SK-N-SH treated with all-trans-retinoic acid at 6 μM for 48 hours (cell line): ENCODE data around the gene GUCA2B.

Experiments used
- ATAC-seq: fragments of 200-7000 bp; cut with Tn5 transposase; 3 replicates; pipeline ENCODE4 v1.9.1; 2020; ENCODE audit warnings: mild to moderate bottlenecking, moderate library complexity
- ARNTL ChIP-seq: fragments of 450-650 bp; formaldehyde crosslinking; IDR thresholded peaks from 2 replicates; pipeline ENCODE4 v1.5.0; 2020; ENCODE audit warnings: low read depth, mild to moderate bottlenecking, moderate library complexity, borderline replicate concordance
- BACH2 ChIP-seq: fragments of 250-450 bp; sonication (Bioruptor Pico); IDR thresholded peaks from 2 replicates; pipeline ENCODE4 v1.9.0; 2021; ENCODE audit warnings: mild to moderate bottlenecking, borderline replicate concordance
- CREB5 ChIP-seq: fragments of 250-450 bp; sonication (Bioruptor Pico); IDR thresholded peaks from 2 replicates; pipeline ENCODE4 v1.5.1; 2020; ENCODE audit warnings: low read depth, mild to moderate bottlenecking, moderate library complexity
- CSDC2 ChIP-seq: fragments of 250-450 bp; sonication (Bioruptor Pico); IDR thresholded peaks from 2 replicates; pipeline ENCODE4 v1.5.0; 2020; ENCODE audit warnings: mild to moderate bottlenecking, moderate library complexity
- CSRNP3 ChIP-seq: fragments of 250-450 bp; sonication (Bioruptor Pico); IDR thresholded peaks from 2 replicates; pipeline ENCODE4 v1.5.1; 2021; ENCODE audit warnings: mild to moderate bottlenecking, moderate library complexity
- GLIS3 ChIP-seq: fragments of 250-450 bp; sonication (Bioruptor Pico); IDR thresholded peaks from 2 replicates; pipeline ENCODE4 v1.5.0; 2020; ENCODE audit warnings: mild to moderate bottlenecking, moderate library complexity
- ISL1 ChIP-seq: fragments of 250-450 bp; sonication (Bioruptor Pico); IDR thresholded peaks from 2 replicates; pipeline ENCODE4 v2.1.2; 2022; ENCODE audit warnings: mild to moderate bottlenecking, moderate library complexity
- OSR1 ChIP-seq: fragments of 250-450 bp; sonication (Bioruptor Pico); IDR thresholded peaks from 2 replicates; pipeline ENCODE4 v1.8.0; 2022; ENCODE audit warnings: moderate library complexity, mild to moderate bottlenecking, inconsistent platforms
- RARB ChIP-seq: fragments of 250-450 bp; sonication (Bioruptor Pico); IDR thresholded peaks from 2 replicates; pipeline ENCODE4 v1.8.0; 2021; ENCODE audit warnings: mild to moderate bottlenecking, moderate library complexity
- TCF4 ChIP-seq: fragments of 250-450 bp; sonication (Bioruptor Pico); IDR thresholded peaks from 2 replicates; pipeline ENCODE4 v1.8.0; 2021; ENCODE audit warnings: mild to moderate bottlenecking, moderate library complexity, borderline replicate concordance
- TOX ChIP-seq: fragments of 250-450 bp; sonication (Bioruptor Pico); IDR thresholded peaks from 2 replicates; pipeline ENCODE4 v1.8.0; 2021; ENCODE audit warnings: mild to moderate bottlenecking, moderate library complexity, borderline replicate concordance
- ZC3H10 ChIP-seq: fragments of 250-450 bp; sonication (Bioruptor Pico); IDR thresholded peaks from 2 replicates; pipeline ENCODE4 v1.5.1; 2021; ENCODE audit warnings: mild to moderate bottlenecking, moderate library complexity
- ZFP3 ChIP-seq: fragments of 250-450 bp; sonication (Bioruptor Pico); IDR thresholded peaks from 2 replicates; pipeline ENCODE4 v1.5.0; 2020; ENCODE audit warnings: mild to moderate bottlenecking, moderate library complexity
- ZNF565 ChIP-seq: fragments of 450-650 bp; formaldehyde crosslinking; conservative IDR thresholded peaks from 2 replicates; pipeline ENCODE4 v1.5.0; 2020; ENCODE audit warnings: low read depth, mild to moderate bottlenecking, moderate library complexity
- ZNF70 ChIP-seq: fragments of 450-650 bp; formaldehyde crosslinking; IDR thresholded peaks from 2 replicates; pipeline ENCODE4 v1.5.0; 2020; ENCODE audit warnings: mild to moderate bottlenecking, moderate library complexity
- TF ChIP-seq, protein P1 (sequence below): fragments of 250-450 bp; sonication (Bioruptor Pico); IDR thresholded peaks from 2 replicates; pipeline ENCODE4 v1.5.0; 2020; ENCODE audit warnings: mild to moderate bottlenecking, moderate library complexity
- TF ChIP-seq, protein P2 (sequence below): fragments of 250-450 bp; sonication (Bioruptor Pico); IDR thresholded peaks from 2 replicates; pipeline ENCODE4 v1.8.0; 2020; ENCODE audit warnings: mild to moderate bottlenecking, moderate library complexity, borderline replicate concordance

GUCA2B gene

DNA sequence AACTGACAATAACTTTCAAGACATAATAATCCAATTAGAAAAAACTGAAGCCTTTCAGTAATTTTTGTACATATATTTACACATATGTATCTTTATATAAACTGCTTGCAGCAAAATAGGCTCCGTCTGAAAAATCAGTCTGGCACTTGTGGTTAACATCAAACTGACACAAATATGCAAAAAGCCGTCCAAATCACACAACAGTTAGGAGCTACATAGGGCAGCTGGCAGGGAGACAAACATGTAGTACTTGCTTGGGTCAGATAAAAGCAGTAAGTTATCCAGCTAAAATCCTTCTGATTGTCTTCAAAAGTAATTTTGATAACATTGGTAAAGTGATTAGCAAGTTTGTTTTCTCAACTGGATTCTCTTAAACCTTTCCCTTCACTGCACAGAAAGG, 26.1 kb downstream of the GUCA2B start:
- peak; percentile 78 for ATAC-seq

GRCh38 chr1:42179900-42180329, 26.7 kb downstream of the GUCA2B start:
- TF ChIP-seq CREB5: 0 out of 2 replicates have a peak, but pooled peaks have one; percentile 24
- TF ChIP-seq ZFP3 (CRISPR knock-in tag): no peak
- ATAC-seq: no peak

More for the DNA sequence above, 26.1 kb downstream of the GUCA2B start:
- TF ChIP-seq, protein P1, sequence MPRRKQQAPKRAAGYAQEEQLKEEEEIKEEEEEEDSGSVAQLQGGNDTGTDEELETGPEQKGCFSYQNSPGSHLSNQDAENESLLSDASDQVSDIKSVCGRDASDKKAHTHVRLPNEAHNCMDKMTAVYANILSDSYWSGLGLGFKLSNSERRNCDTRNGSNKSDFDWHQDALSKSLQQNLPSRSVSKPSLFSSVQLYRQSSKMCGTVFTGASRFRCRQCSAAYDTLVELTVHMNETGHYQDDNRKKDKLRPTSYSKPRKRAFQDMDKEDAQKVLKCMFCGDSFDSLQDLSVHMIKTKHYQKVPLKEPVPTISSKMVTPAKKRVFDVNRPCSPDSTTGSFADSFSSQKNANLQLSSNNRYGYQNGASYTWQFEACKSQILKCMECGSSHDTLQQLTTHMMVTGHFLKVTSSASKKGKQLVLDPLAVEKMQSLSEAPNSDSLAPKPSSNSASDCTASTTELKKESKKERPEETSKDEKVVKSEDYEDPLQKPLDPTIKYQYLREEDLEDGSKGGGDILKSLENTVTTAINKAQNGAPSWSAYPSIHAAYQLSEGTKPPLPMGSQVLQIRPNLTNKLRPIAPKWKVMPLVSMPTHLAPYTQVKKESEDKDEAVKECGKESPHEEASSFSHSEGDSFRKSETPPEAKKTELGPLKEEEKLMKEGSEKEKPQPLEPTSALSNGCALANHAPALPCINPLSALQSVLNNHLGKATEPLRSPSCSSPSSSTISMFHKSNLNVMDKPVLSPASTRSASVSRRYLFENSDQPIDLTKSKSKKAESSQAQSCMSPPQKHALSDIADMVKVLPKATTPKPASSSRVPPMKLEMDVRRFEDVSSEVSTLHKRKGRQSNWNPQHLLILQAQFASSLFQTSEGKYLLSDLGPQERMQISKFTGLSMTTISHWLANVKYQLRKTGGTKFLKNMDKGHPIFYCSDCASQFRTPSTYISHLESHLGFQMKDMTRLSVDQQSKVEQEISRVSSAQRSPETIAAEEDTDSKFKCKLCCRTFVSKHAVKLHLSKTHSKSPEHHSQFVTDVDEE: peak; percentile 66; the same call in 1 of the 2 replicates
- TF ChIP-seq ISL1 (CRISPR knock-in tag) (peak; percentile 81), ZNF565 (CRISPR knock-in tag) (no peak), TCF4 (CRISPR knock-in tag) (peak; percentile 61; the same call in 1 of the 2 replicates)
- TF ChIP-seq, all 23 proteins: peak for 3

DNA sequence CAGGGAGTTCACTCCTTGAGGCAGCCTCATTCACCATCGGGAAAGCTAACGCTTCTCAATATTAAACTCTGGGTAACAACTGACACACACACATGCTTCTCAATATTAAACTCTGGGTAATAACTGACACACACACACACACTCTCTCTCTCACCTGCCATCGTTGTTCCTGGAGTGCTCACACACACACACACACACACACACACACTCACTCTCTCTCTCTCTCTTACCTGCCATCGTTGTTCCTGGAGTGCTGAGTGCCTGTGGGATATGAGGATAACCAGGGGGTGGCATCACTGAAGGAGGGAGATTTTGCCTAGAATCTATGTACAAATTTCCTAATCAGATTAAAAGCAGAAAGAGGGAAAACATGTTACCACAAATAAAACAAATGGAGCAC, 28.5 kb downstream of the GUCA2B start:
- TF ChIP-seq ISL1 (CRISPR knock-in tag): no peak
- no peak for TF ChIP-seq TOX (CRISPR knock-in tag)
- TF ChIP-seq ZNF70 (CRISPR knock-in tag): no peak
- TF ChIP-seq, protein P1: no peak
- no peak for TF ChIP-seq CREB5
- no peak for TF ChIP-seq ZC3H10 (CRISPR knock-in tag)
- no peak for TF ChIP-seq OSR1 (CRISPR knock-in tag)
- no peak for TF ChIP-seq GLIS3 (CRISPR knock-in tag)
- TF ChIP-seq CSDC2 (CRISPR knock-in tag): no peak
- TF ChIP-seq, protein P2, sequence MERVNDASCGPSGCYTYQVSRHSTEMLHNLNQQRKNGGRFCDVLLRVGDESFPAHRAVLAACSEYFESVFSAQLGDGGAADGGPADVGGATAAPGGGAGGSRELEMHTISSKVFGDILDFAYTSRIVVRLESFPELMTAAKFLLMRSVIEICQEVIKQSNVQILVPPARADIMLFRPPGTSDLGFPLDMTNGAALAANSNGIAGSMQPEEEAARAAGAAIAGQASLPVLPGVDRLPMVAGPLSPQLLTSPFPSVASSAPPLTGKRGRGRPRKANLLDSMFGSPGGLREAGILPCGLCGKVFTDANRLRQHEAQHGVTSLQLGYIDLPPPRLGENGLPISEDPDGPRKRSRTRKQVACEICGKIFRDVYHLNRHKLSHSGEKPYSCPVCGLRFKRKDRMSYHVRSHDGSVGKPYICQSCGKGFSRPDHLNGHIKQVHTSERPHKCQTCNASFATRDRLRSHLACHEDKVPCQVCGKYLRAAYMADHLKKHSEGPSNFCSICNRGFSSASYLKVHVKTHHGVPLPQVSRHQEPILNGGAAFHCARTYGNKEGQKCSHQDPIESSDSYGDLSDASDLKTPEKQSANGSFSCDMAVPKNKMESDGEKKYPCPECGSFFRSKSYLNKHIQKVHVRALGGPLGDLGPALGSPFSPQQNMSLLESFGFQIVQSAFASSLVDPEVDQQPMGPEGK (CRISPR knock-in tag): no peak
- no peak for TF ChIP-seq ZNF565 (CRISPR knock-in tag)
- no peak for TF ChIP-seq ZFP3 (CRISPR knock-in tag)
- TF ChIP-seq ARNTL (CRISPR knock-in tag): no peak
- TF ChIP-seq RARB (CRISPR knock-in tag): no peak
- TF ChIP-seq CSRNP3 (CRISPR knock-in tag): no peak
- no peak for TF ChIP-seq BACH2 (CRISPR knock-in tag)

More for the DNA sequence above, 28.5 kb downstream of the GUCA2B start:
- ATAC-seq: no peak
